Keratinocyte (primary cell): ENCODE results near the gene SHQ1. TPM values are rescaled to one million over a fixed set of nuclear protein-coding genes. Genes with fewer than 3 reads are reported as not detected.
"Not testable (repeated sequence)": the region's sequence is repeated elsewhere in the genome, so short reads cannot be mapped to it uniquely, and the experiment has no call there.

Experiments used
- DNase-seq: peaks from one replicate; pipeline ENCODE4 v3.0.0-alpha.2; 2011; ENCODE audit warnings: low read depth, missing footprints, low spot score
- FAIRE-seq: peaks from 2 replicates; lab custom pipeline; 2011; peaks lifted over from hg19 to GRCh38; lab: Jason Lieb, UNC
- H2AFZ ChIP-seq: 2 replicates; pipeline ENCODE4 v1.6.0; 2012; ENCODE audit warnings: low read length, control low read depth, inconsistent platforms; ENCODE audit not compliant: control insufficient read depth
- H3K27ac ChIP-seq: 2 replicates; pipeline ENCODE4 v1.5.1; 2011; ENCODE audit warnings: low read length; ENCODE audit not compliant: control insufficient read depth, insufficient read depth
- H3K27me3 ChIP-seq: 3 replicates; pipeline ENCODE4 v1.6.0; 2011; ENCODE audit warnings: low read length; ENCODE audit not compliant: control insufficient read depth, insufficient read depth; ENCODE audit errors: extremely low read depth
- H3K36me3 ChIP-seq, 2 experiments: 2 replicates in 1 of 2; 3 replicates in 1 of 2; pipeline ENCODE4 v1.5.1; 2011; ENCODE audit warnings: low read length in 2 of 2, mild to moderate bottlenecking in 1 of 2; ENCODE audit not compliant: control insufficient read depth in 2 of 2, insufficient read depth in 2 of 2; ENCODE audit errors: extremely low read depth in 1 of 2
- H3K4me1 ChIP-seq: 3 replicates; pipeline ENCODE4 v1.5.1; 2011; ENCODE audit warnings: low read length; ENCODE audit not compliant: control insufficient read depth, insufficient read depth; ENCODE audit errors: extremely low read depth
- H3K4me2 ChIP-seq: 3 replicates; pipeline ENCODE4 v1.6.0; 2011; ENCODE audit warnings: low read depth, low read length; ENCODE audit not compliant: control insufficient read depth, insufficient read depth; ENCODE audit errors: extremely low read depth
- H3K4me3 ChIP-seq, 3 experiments: fragments of 200-600 bp in 1 of 3; sonication (generic) in 1 of 3; 2 replicates in 2 of 3; 3 replicates in 1 of 3; pipeline ENCODE4 v1.5.1; 2011 to 2016; ENCODE audit warnings: low read length in 3 of 3, mild to moderate bottlenecking in 3 of 3, control low read depth in 2 of 3, inconsistent platforms in 1 of 3, low read depth in 1 of 3, mixed read lengths in 1 of 3, mixed run types in 1 of 3, moderate library complexity in 1 of 3; ENCODE audit not compliant: control insufficient read depth in 2 of 3, insufficient read depth in 2 of 3; ENCODE audit errors: extremely low read depth in 1 of 3
- H3K79me2 ChIP-seq: 2 replicates; pipeline ENCODE4 v1.6.0; 2012; ENCODE audit warnings: low read length; ENCODE audit not compliant: control insufficient read depth, insufficient read depth
- H3K9ac ChIP-seq: 3 replicates; pipeline ENCODE4 v1.6.0; 2011; ENCODE audit warnings: low read length; ENCODE audit not compliant: control insufficient read depth, insufficient read depth; ENCODE audit errors: extremely low read depth
- H3K9me1 ChIP-seq: 3 replicates; pipeline ENCODE4 v1.6.0; 2011; ENCODE audit warnings: low read length; ENCODE audit not compliant: control insufficient read depth, insufficient read depth; ENCODE audit errors: extremely low read depth
- H3K9me3 ChIP-seq: 2 replicates; pipeline ENCODE4 v1.5.1; 2012; ENCODE audit warnings: low read depth, low read length; ENCODE audit not compliant: control insufficient read depth
- H4K20me1 ChIP-seq: 3 replicates; pipeline ENCODE4 v1.6.0; 2011; ENCODE audit warnings: low read length; ENCODE audit not compliant: control insufficient read depth, insufficient read depth; ENCODE audit errors: extremely low read depth
- EZH2 ChIP-seq: IDR thresholded peaks from one replicate; pipeline ENCODE4 v1.6.1; 2012; ENCODE audit warnings: inconsistent platforms, mild to moderate bottlenecking, low read length, moderate library complexity
- dilution Hi-C: fragments of 300-500 bp; cut with MboI; formaldehyde crosslinking; loops from one replicate; pipeline ENCODE4 v1.7.0; 2020; ENCODE audit warnings: low sequenced_read_pairs; ENCODE audit not compliant: extremely low pct_ligation_motif_present
- polyA plus RNA-seq, 5 experiments: library from polyadenylated mRNA; depleted of rRNA in 3 of 5; stranded (reverse) in 3 of 5; stranded (forward) in 1 of 5; unstranded in 1 of 5; fragments of >200 nt; gene quantifications; 1 replicate in 1 of 5; 2 replicates in 3 of 5; 3 replicates in 1 of 5; pipeline versions ENCODE4 v1.2.1 to v1.2.3, GENCODE V29; 2011 to 2012; ENCODE audit warnings: missing spikeins in 2 of 5, low read depth in 1 of 5, low replicate concordance in 1 of 5
- TF ChIP-seq, protein P1 (sequence below), 3 experiments: IDR thresholded peaks in 1 of 3; conservative IDR thresholded peaks in 1 of 3; optimal IDR thresholded peaks in 1 of 3; 2 replicates in 2 of 3; 3 replicates in 1 of 3; pipeline versions ENCODE3 to v1.5.1; 2011; ENCODE audit warnings: low read length in 3 of 3, mild to moderate bottlenecking in 3 of 3, moderate library complexity in 2 of 3, control low read depth in 1 of 3, inconsistent platforms in 1 of 3; ENCODE audit not compliant: insufficient read depth in 2 of 3; ENCODE audit errors: extremely low read depth in 1 of 3

The SHQ1 gene
- polyA plus RNA-seq, 1 donor (not counting 4 experiments of a cell fraction or from before 2014, with no cell fraction given): 17.7 TPM

DNA sequence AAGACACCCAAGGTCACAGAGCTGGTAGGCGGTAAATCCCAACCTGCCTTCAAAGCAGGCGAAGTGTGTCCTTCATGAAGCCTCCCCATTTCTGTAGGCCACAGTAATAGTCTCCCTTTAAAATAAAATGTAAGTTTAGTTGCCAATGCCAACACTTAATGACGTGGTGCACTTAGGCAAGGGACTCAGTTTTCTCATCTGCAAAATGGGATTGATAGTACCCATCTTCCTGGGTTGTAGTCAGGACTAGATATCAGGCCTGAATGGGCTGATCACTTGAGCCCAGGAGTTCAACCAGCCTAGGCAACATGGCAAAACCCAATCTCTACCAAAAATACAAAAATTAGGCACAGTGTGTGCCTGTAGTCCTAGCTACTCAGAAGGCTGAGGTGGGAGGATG is 114.6 kb downstream of the SHQ1 start:
- H3K4me1 ChIP-seq: peaks cover 9% of the 10 kb centered on the region
- no peaks in the 10 kb centered on the region for H3K27me3 ChIP-seq
- FAIRE-seq: no peak
- no peak for DNase-seq
- H2AFZ ChIP-seq: no peak overlapping the region
- H3K27ac ChIP-seq: no peak overlapping the region
- H3K9ac ChIP-seq: no peak overlapping the region
- no peaks in the 10 kb centered on the region for H3K9me1 ChIP-seq
- H3K79me2 ChIP-seq: no peaks in the 10 kb centered on the region
- TF ChIP-seq, protein P1, sequence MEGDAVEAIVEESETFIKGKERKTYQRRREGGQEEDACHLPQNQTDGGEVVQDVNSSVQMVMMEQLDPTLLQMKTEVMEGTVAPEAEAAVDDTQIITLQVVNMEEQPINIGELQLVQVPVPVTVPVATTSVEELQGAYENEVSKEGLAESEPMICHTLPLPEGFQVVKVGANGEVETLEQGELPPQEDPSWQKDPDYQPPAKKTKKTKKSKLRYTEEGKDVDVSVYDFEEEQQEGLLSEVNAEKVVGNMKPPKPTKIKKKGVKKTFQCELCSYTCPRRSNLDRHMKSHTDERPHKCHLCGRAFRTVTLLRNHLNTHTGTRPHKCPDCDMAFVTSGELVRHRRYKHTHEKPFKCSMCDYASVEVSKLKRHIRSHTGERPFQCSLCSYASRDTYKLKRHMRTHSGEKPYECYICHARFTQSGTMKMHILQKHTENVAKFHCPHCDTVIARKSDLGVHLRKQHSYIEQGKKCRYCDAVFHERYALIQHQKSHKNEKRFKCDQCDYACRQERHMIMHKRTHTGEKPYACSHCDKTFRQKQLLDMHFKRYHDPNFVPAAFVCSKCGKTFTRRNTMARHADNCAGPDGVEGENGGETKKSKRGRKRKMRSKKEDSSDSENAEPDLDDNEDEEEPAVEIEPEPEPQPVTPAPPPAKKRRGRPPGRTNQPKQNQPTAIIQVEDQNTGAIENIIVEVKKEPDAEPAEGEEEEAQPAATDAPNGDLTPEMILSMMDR (optimal IDR thresholded peaks at IDR 0.05 in 1 of 3, IDR thresholded peaks at IDR 0.05 in 1 of 3, conservative IDR thresholded peaks at IDR 0.05 in 1 of 3; ENCODE audit: extremely low read depth in 1 of 3, insufficient read depth in 2 of 3, low read length in 3 of 3): no peak
- dilution Hi-C loops: no loop called here
- no peaks in the 10 kb centered on the region for H3K36me3 ChIP-seq
- H3K4me3 ChIP-seq: no peak overlapping the region
- no peak overlapping the region for H3K4me2 ChIP-seq
- H3K9me3 ChIP-seq: no peaks in the 10 kb centered on the region
- H4K20me1 ChIP-seq: no peaks in the 10 kb centered on the region

DNA sequence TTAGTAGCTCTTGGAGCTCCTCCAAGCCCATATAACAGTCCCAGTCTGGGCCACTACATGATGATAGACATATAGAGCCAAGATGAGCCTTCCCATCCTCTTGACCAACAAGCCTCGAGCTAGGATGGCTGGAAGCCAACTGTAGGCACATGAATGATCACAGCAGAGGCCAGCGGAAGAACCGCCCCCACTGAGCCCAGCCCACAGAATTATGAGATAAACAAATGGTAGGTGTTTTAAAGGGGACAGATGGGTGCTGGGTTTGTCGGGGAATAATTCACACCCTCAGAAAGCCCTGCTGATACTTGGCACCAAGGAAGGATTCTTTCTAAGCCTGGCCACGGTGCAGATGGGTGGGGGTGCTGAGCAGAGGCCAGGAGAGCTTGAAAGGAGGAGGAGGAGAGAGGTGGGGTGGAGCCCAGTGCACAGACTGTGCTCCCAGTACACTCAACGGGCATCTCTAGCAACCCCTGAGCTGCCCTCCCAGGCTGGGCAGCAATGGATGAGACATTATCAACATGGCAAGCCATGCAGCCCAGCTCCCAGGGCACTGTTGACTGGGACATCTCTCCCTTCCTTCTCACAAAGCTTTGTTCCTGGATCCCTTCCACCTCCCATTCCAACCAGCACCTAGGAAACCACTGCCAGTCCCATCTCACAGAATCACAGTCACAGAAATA is 115.4 kb downstream of the SHQ1 start:
- dilution Hi-C loops, H3K36me3 ChIP-seq, H3K27ac ChIP-seq: not testable (repeated sequence)

DNA sequence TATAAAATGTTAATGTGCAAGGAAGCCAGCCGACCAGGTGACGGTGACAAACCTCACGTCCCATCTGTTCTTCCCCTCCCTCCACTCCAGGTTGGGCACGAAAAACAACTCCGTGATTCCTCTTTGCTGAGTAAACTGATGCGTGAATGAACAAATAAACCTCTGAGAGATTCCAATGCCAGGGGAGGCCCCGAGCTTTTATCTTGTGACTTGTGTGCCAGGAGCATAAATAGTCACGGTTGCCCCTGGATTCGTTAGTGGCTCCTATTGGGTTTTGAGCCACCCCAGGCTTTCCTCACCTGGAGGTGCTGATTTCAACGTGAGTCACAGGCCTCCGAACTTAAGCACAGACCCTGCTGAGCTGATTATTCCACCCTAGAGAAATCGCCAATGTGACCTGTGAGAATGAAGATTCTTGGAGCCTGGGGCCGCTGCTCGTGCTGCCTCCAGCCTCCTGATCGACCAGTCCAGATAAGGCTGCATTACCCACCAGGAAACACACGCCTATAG is 119.2 kb downstream of the SHQ1 start:
- Histone ChIP-seq H4K20me1 (no peaks in the 10 kb centered on the region), H3K27me3 (no peaks in the 10 kb centered on the region), H3K79me2 (no peaks in the 10 kb centered on the region), H2AFZ (no peak overlapping the region), H3K9me3 (no peaks in the 10 kb centered on the region), H3K4me2 (peak overlapping the region; percentile 51), H3K9me1 (no peaks in the 10 kb centered on the region), H3K4me3 (no peak overlapping the region), H3K4me1 (peaks cover 14% of the 10 kb centered on the region), H3K36me3 (no peaks in the 10 kb centered on the region), H3K27ac (no peak overlapping the region), H3K9ac (no peak overlapping the region)
- DNase-seq: no peak
- TF ChIP-seq, protein P1 (optimal IDR thresholded peaks at IDR 0.05 in 1 of 3, IDR thresholded peaks at IDR 0.05 in 1 of 3, conservative IDR thresholded peaks at IDR 0.05 in 1 of 3; ENCODE audit: extremely low read depth in 1 of 3, insufficient read depth in 2 of 3, low read length in 3 of 3): no peak
- no peak for TF ChIP-seq EZH2
- no peak for FAIRE-seq
- dilution Hi-C loops: no loop called here

More for the DNA sequence above, 115.4 kb downstream of the SHQ1 start:
- not testable (repeated sequence) for DNase-seq, H3K79me2 ChIP-seq, H3K9me1 ChIP-seq, H3K9me3 ChIP-seq, FAIRE-seq, H2AFZ ChIP-seq, H4K20me1 ChIP-seq, H3K4me3 ChIP-seq, H3K4me2 ChIP-seq, H3K27me3 ChIP-seq, H3K9ac ChIP-seq
- peaks cover 12% of the 10 kb centered on the region for H3K4me1 ChIP-seq
